Esophagus squamous epithelium (tissue), 5 donors: ENCODE results near the gene TSPAN9. TPM values are rescaled to one million over a fixed set of nuclear protein-coding genes. Genes with fewer than 3 reads are reported as not detected.

Experiments used
- DNase-seq: peaks from one replicate; lab custom pipeline; 2025; lab: John Stamatoyannopoulos, UW
- H3K27ac ChIP-seq, 4 donors: fragments of 200-600 bp; sonication (generic); one replicate each; pipeline ENCODE4 v1.5.1; 2016 to 2019; ENCODE audit warnings: mild to moderate bottlenecking in 1 of 4
- H3K27me3 ChIP-seq, 4 donors: fragments of 200-600 bp; sonication (generic); 1 replicate in 3 of 4; 2 replicates in 1 of 4; pipeline versions ENCODE4 v1.5.1 to v1.6.0; 2017 to 2021; ENCODE audit warnings: antibody characterized with exemption in 1 of 4
- H3K36me3 ChIP-seq, 3 donors: fragments of 200-600 bp; sonication (generic); one replicate each; pipeline ENCODE4 v1.5.1; 2016 to 2019
- H3K4me1 ChIP-seq, 3 donors: fragments of 200-600 bp; sonication (generic); one replicate each; pipeline ENCODE4 v1.5.1; 2017 to 2019
- H3K4me3 ChIP-seq, 4 donors: fragments of 200-600 bp; sonication (generic); 1 replicate in 3 of 4; 2 replicates in 1 of 4; pipeline ENCODE4 v1.5.1; 2016 to 2019; ENCODE audit warnings: mild to moderate bottlenecking in 2 of 4, moderate library complexity in 1 of 4
- H3K9me3 ChIP-seq, 3 donors: fragments of 200-600 bp; sonication (generic); one replicate each; pipeline ENCODE4 v1.5.1; 2016 to 2019
- POLR2A ChIP-seq, 4 donors: fragments of 450-650 bp; IDR thresholded peaks; one replicate each; pipeline ENCODE4 v1.6.1; 2017; ENCODE audit warnings: antibody characterized with exemption in 4 of 4, mild to moderate bottlenecking in 4 of 4, moderate library complexity in 3 of 4
- WGBS, 2 donors: methylation state at CpG; one replicate each; pipeline ENCODE4 v1.1.5; 2018; 5-methylcytosine and 5-hydroxymethylcytosine counted together
- intact Hi-C: fragments of 100-400 bp; cut with DNase I; formaldehyde crosslinking; loops from one replicate; pipeline ENCODE4 v1.15.0; 2022
- total RNA-seq, 4 donors: library from RNA; depleted of rRNA; stranded (reverse); fragments of >200 nt; gene quantifications; one replicate each; pipeline ENCODE4 v1.1.0, GENCODE V29; 2016
- TF ChIP-seq, protein P1 (sequence below), 6 experiments: fragments of 450-650 bp in 4 of 6; fragments of 200-600 bp in 2 of 6; sonication (generic) in 2 of 6; IDR thresholded peaks; one replicate each; pipeline ENCODE4 v1.5.1; 2016 to 2019; ENCODE audit warnings: antibody characterized with exemption in 6 of 6, mild to moderate bottlenecking in 4 of 6, moderate library complexity in 4 of 6
- donor health status: DM: yes; HTN: yes; CAD: no.

The TSPAN9 gene
- total RNA-seq, 4 donors from 2014 or later, result 10.6 to 23.7 (median 17.6) TPM

DNA sequence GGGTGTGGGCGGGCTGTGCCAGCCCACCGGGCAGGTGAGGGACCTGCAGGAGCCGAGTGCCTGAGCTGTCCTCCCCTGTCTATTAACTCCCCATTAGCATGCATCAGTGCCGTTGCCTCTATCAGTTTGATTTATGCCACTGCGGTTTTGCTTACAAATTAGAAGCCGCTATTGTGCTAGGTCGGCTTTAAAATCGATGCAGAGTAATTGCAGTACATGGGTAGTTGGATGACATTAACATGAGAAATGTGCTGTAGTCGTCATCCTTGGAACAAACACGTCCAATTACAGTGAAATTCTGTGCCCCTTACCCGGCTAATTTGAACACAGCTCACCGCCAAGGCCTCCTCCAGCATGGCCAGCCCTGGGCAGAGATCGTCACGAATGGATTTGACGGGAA lies 145.8 kb downstream of the TSPAN9 start:
- intact Hi-C loops, result no loop called here
- Histone ChIP-seq H3K27ac (no peak overlapping the region), H3K36me3 (peaks cover 0 to 17% (median 0%) of the 10 kb centered on the region in 3 donors), H3K4me3 (no peak overlapping the region), H3K9me3 (no peaks in the 10 kb centered on the region), H3K4me1 (peaks cover 14 to 32% (median 14%) of the 10 kb centered on the region in 3 donors), H3K27me3 (no peaks in the 10 kb centered on the region)
- WGBS, 2 donors, result 77 to 85% methylated on average over 13 of the region's 15 CpGs
- no peak for TF ChIP-seq POLR2A (IDR thresholded peaks at IDR 0.05)
- TF ChIP-seq, protein P1, sequence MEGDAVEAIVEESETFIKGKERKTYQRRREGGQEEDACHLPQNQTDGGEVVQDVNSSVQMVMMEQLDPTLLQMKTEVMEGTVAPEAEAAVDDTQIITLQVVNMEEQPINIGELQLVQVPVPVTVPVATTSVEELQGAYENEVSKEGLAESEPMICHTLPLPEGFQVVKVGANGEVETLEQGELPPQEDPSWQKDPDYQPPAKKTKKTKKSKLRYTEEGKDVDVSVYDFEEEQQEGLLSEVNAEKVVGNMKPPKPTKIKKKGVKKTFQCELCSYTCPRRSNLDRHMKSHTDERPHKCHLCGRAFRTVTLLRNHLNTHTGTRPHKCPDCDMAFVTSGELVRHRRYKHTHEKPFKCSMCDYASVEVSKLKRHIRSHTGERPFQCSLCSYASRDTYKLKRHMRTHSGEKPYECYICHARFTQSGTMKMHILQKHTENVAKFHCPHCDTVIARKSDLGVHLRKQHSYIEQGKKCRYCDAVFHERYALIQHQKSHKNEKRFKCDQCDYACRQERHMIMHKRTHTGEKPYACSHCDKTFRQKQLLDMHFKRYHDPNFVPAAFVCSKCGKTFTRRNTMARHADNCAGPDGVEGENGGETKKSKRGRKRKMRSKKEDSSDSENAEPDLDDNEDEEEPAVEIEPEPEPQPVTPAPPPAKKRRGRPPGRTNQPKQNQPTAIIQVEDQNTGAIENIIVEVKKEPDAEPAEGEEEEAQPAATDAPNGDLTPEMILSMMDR (IDR thresholded peaks at IDR 0.05), result no peak
- no peak for DNase-seq

DNA sequence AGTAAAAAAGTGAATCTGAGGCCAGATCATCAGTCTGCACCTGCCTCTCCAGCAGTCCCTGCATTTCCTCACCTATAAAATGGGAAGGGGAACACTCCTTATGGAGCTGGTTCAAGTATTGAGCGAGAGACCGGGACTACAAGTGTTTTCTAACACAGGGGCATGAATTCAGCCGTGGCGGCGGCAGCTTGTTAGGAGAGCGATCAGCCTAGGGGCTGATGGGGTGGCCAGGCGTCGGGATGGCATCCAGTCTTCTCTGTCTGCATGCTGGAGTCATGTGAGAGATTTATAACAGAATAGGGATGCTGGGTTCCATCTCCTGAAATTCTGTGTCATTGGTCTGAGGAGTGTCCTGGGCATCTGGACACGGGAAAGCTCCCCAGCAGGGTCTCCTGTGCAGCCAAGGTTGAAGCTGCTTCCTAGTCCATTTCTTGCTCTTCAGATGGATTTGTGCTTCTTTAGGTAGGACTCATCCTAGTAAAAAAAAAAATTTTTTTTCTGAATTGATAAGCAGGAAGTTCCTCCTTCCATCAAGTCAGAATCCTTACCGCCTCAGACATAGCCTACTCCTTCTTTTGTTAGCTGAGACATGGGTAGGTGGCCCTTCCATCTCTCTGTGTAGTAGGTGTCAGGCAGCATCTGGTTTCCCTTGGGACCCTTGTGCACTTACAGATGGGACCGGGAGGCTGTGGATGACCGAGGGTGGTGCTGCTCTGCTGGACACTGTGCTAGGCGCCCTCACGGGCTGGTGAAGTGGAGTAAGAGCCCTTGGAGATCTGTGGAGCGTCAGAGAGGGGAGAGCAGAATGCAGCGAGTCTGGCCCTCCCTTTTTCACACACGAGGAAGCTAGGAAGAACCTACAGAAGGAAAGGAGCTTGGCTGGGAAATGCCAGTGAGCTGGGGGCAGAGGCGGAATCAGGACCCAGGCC lies 146.7 kb downstream of the TSPAN9 start:
- Histone ChIP-seq H3K4me1 (peaks cover 5 to 23% (median 5%) of the 10 kb centered on the region in 3 donors), H3K27ac (no peak overlapping the region), H3K36me3 (peaks cover 0 to 23% (median 0%) of the 10 kb centered on the region in 3 donors), H3K9me3 (no peaks in the 10 kb centered on the region), H3K4me3 (no peak overlapping the region), H3K27me3 (no peaks in the 10 kb centered on the region)
- no peak for DNase-seq
- TF ChIP-seq, protein P1 (IDR thresholded peaks at IDR 0.05), result no peak
- no peak for TF ChIP-seq POLR2A (IDR thresholded peaks at IDR 0.05)
- WGBS, 2 donors, result 78 to 87% methylated on average over 12 to 13 of the region's 18 CpGs
- intact Hi-C loops, result no loop called here

DNA sequence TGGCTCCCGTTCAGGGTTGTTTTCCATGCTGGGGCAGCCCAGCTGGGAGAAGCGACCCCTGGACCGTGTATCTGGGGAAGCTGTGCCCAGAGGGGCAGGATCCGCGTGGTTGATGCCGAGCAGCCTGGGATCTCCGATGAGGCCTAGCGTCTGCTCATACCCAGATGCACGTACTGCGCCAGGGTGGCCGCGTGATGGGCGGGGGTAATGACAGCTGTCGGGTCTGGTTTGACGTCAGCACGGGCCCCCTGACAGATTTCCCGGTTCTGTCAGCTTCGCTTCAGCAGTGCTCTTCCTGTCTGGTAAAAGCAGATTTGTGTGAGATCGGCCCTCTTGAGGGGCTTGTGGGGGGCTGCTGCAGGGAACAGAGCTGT lies 147.3 kb downstream of the TSPAN9 start:
- Histone ChIP-seq H3K27ac (no peak overlapping the region), H3K27me3 (no peaks in the 10 kb centered on the region), H3K9me3 (no peaks in the 10 kb centered on the region), H3K4me3 (no peak overlapping the region), H3K4me1 (peaks cover 0 to 17% (median 0%) of the 10 kb centered on the region in 3 donors), H3K36me3 (peaks cover 0 to 25% (median 0%) of the 10 kb centered on the region in 3 donors)
- TF ChIP-seq, protein P1 (IDR thresholded peaks at IDR 0.05), result no peak
- TF ChIP-seq POLR2A (IDR thresholded peaks at IDR 0.05), result no peak
- intact Hi-C loops, result no loop called here
- WGBS, 2 donors, result 75 to 85% methylated on average over 8 to 19 of the region's 19 CpGs
- no peak for DNase-seq

DNA sequence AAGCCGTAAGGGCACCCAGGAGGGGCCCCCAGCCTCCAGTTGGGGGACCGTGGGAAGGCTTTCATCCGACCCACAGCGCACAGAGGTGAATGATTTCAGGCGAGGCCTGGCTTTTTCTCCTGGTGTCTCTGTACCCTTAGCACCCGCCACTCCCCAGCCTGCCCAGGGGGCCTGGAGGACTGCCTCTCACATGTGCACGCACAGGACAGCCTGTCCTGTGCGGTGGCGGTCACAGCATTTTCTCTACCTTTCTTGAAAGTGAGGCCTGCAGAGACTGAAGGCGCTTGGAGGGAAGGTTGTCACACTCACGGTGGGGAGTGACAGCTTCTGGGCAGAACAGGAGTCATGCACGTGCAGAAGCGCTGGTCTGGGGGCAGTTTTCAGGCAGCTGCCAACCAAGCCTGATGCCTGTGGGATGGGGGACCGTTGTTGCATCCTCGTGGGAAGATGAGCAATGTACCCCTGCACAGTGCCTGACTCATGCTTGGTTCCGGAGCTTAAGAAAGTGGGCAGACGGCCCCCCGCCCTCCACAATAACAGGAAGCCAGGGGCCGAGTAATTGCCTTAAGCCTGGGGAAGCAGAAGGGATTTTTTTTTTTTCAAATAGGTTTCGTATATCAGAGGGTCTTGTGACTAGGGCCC lies 148.1 kb downstream of the TSPAN9 start:
- intact Hi-C loops, result no loop called here
- Histone ChIP-seq H3K9me3 (no peaks in the 10 kb centered on the region), H3K27me3 (no peaks in the 10 kb centered on the region), H3K4me3 (no peak overlapping the region), H3K4me1 (peaks cover 0 to 9% (median 0%) of the 10 kb centered on the region in 3 donors), H3K36me3 (peaks cover 0 to 32% (median 0%) of the 10 kb centered on the region in 3 donors), H3K27ac (no peak overlapping the region)
- TF ChIP-seq, protein P1 (IDR thresholded peaks at IDR 0.05), result no peak
- TF ChIP-seq POLR2A (IDR thresholded peaks at IDR 0.05), result no peak
- 67 to 81% methylated on average over 10 to 11 of the region's 20 CpGs for WGBS, 2 donors
- DNase-seq, result no peak

DNA sequence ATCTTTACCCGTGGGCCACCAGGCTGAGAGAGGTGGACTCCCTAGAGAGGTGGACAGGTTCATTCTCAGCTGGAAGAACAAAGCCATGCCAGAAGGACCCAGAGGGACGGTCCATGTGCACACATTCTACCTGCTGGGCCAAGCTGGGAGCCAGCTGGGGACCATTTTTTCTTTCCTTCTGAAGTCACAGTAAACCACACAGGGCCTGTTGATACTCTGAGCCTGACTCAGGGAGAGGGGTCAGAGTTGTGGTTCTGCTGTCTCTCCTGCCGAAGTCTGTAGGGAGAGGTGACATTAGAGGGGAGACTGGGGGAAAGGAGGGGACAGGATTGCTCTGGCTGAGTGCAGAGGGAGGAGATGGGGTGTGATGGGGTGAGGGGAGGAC lies 148.6 kb downstream of the TSPAN9 start:
- Histone ChIP-seq H3K4me3 (no peak overlapping the region), H3K27ac (no peak overlapping the region), H3K27me3 (no peaks in the 10 kb centered on the region), H3K9me3 (no peaks in the 10 kb centered on the region), H3K4me1 (peaks cover 0 to 9% (median 0%) of the 10 kb centered on the region in 3 donors), H3K36me3 (peaks cover 0 to 36% (median 0%) of the 10 kb centered on the region in 3 donors)
- DNase-seq, result no peak
- TF ChIP-seq, protein P1 (IDR thresholded peaks at IDR 0.05), result no peak
- TF ChIP-seq POLR2A (IDR thresholded peaks at IDR 0.05), result no peak
- intact Hi-C loops, result no loop called here
- 53 to 81% methylated on average over 2 to 3 of the region's 3 CpGs for WGBS, 2 donors
